MCF 10A (cell line): ENCODE data around the gene TSPAN15. TPM values are rescaled to one million over a fixed set of nuclear protein-coding genes. Genes with fewer than 3 reads are reported as not detected.

Experiments used
- BruUV-seq: library from RNA; stranded (reverse); fragments of 400-500 nt; replicated peaks from 2 replicates; lab custom pipeline; 2021; lab: Mats Ljungman, UMichigan
- CTCF ChIA-PET: fragments of 300-600 bp; sonication (Branson Sonifier 250); formaldehyde crosslinking; extraction: SDS; loops from one replicate; lab custom pipeline; 2021; ENCODE audit warnings: antibody characterized with exemption, inconsistent platforms; lab: Yijun Ruan, JAX
- POLR2A ChIA-PET: fragments of 300-600, 350-650 bp; sonication (Branson Sonifier 250); formaldehyde crosslinking; extraction: SDS; loops from one replicate; lab custom pipeline; 2020; ENCODE audit warnings: antibody characterized with exemption, inconsistent platforms; lab: Yijun Ruan, JAX
- DNase-seq: peaks from one replicate; pipeline ENCODE4 v3.0.0-alpha.2; 2018; ENCODE audit not compliant: unreplicated experiment
- H3K27ac Mint-ChIP-seq: one replicate; pipeline ENCODE4 v1.8.0; 2022; ENCODE audit warnings: mild to moderate bottlenecking, low read depth, mixed read lengths; ENCODE audit not compliant: unreplicated experiment
- H3K27me3 Mint-ChIP-seq: one replicate; pipeline ENCODE4 v1.8.0; 2022; ENCODE audit warnings: mixed read lengths; ENCODE audit not compliant: insufficient read depth, unreplicated experiment
- H3K36me3 Mint-ChIP-seq: one replicate; pipeline ENCODE4 v1.8.0; 2022; ENCODE audit warnings: mild to moderate bottlenecking, moderate library complexity, mixed read lengths; ENCODE audit not compliant: insufficient read depth, unreplicated experiment
- H3K4me1 Mint-ChIP-seq: one replicate; pipeline ENCODE4 v1.8.0; 2022; ENCODE audit warnings: mixed read lengths; ENCODE audit not compliant: insufficient read depth, unreplicated experiment
- H3K4me3 Mint-ChIP-seq: one replicate; pipeline ENCODE4 v1.8.0; 2022; ENCODE audit warnings: mild to moderate bottlenecking, moderate library complexity, mixed read lengths; ENCODE audit not compliant: unreplicated experiment
- H3K9me3 Mint-ChIP-seq: one replicate; pipeline ENCODE4 v1.8.0; 2022; ENCODE audit warnings: mixed read lengths; ENCODE audit not compliant: unreplicated experiment
- CTCF ChIP-seq: fragments of 200-600 bp; IDR thresholded peaks from one replicate; pipeline ENCODE4 v1.8.0; 2022; ENCODE audit warnings: antibody characterized with exemption, mild to moderate bottlenecking; ENCODE audit not compliant: unreplicated experiment
- intact Hi-C: fragments of 100-400 bp; cut with micrococcal nuclease; formaldehyde crosslinking; loops from 2 replicates; pipeline ENCODE4 v1.14.1; 2022
- total RNA-seq: library from RNA; stranded (reverse); gene quantifications from 2 replicates; pipeline ENCODE4 v1.2.3, GENCODE V29; 2022

Gene TSPAN15
- total RNA-seq, 1 experiment from 2014 or later: 0.54 TPM

GRCh38 chr10:69404786-69405185 lies 46.5 kb upstream of the TSPAN15 start:
- no peaks in the 10 kb centered on the region for H3K27me3 Mint-ChIP-seq
- POLR2A ChIA-PET: interaction anchor here (0.6 kb wide), 2 partner anchors 71 to 85 kb away, joined by 3 read pairs; no protein-coding TSS in a partner anchor
- H3K4me1 Mint-ChIP-seq: peaks cover 16% of the 10 kb centered on the region
- no TSS peak for BruUV-seq
- H3K36me3 Mint-ChIP-seq: peaks cover 38% of the 10 kb centered on the region
- H3K4me3 Mint-ChIP-seq: no peak overlapping the region
- no peak for TF ChIP-seq CTCF
- H3K27ac Mint-ChIP-seq: no peak overlapping the region
- CTCF ChIA-PET: interaction anchor here (0.6 to 2.3 kb wide), 5 partner anchors 12 to 165 kb away, joined by 3 to 11 read pairs (median 3); no protein-coding TSS in a partner anchor
- H3K9me3 Mint-ChIP-seq: no peaks in the 10 kb centered on the region
- no peak for DNase-seq
- intact Hi-C loops: no loop called here

- Mint-ChIP-seq H3K9me3 (no peaks in the 10 kb centered on the region), H3K27ac (no peak overlapping the region), H3K36me3 (peaks cover 36% of the 10 kb centered on the region), H3K4me1 (peaks cover 16% of the 10 kb centered on the region), H3K4me3 (no peak overlapping the region), H3K27me3 (no peaks in the 10 kb centered on the region)
- no peak for DNase-seq
- no peak for TF ChIP-seq CTCF
- intact Hi-C loops: no loop called here
- ChIA-PET CTCF (interaction anchor here (0.6 to 1.2 kb wide), 6 partner anchors 11 to 260 kb away, joined by 3 to 7 read pairs (median 3); no protein-coding TSS in a partner anchor), POLR2A (interaction anchor here (0.6 to 0.7 kb wide), 2 partner anchors 34 to 72 kb away, joined by 3 read pairs; no protein-coding TSS in a partner anchor)
- BruUV-seq: no TSS peak
These were observed 46.0 kb upstream of the TSPAN15 start for GRCh38 chr10:69405221-69405620.

GRCh38 chr10:69406302-69406811 lies 44.9 kb upstream of the TSPAN15 start:
- peaks cover 16% of the 10 kb centered on the region for H3K4me1 Mint-ChIP-seq
- no peak for DNase-seq
- TF ChIP-seq CTCF: no peak
- no TSS peak for BruUV-seq
- peaks cover 36% of the 10 kb centered on the region for H3K36me3 Mint-ChIP-seq
- intact Hi-C loops: no loop called here
- H3K9me3 Mint-ChIP-seq: no peaks in the 10 kb centered on the region
- CTCF ChIA-PET: interaction anchor here (0.6 to 1.7 kb wide), 10 partner anchors 7 to 274 kb away, joined by 3 to 10 read pairs (median 3); no protein-coding TSS in a partner anchor
- no peaks in the 10 kb centered on the region for H3K27me3 Mint-ChIP-seq
- no peak overlapping the region for H3K27ac Mint-ChIP-seq
- H3K4me3 Mint-ChIP-seq: no peak overlapping the region
- POLR2A ChIA-PET: interaction anchor here (0.9 to 1.3 kb wide), 2 partner anchors 81 to 178 kb away, joined by 3 to 5 read pairs; no protein-coding TSS in a partner anchor

- intact Hi-C loops: no loop called here
- no peaks in the 10 kb centered on the region for H3K27me3 Mint-ChIP-seq
These were observed 44.3 kb upstream of the TSPAN15 start for GRCh38 chr10:69406816-69407580.

More at GRCh38 chr10:69406816-69407580, 44.3 kb upstream of the TSPAN15 start:
- H3K27ac Mint-ChIP-seq: no peak overlapping the region
- TF ChIP-seq CTCF: no peak
- DNase-seq: no peak
- no peaks in the 10 kb centered on the region for H3K9me3 Mint-ChIP-seq
- BruUV-seq: no TSS peak
- peaks cover 16% of the 10 kb centered on the region for H3K4me1 Mint-ChIP-seq
- H3K4me3 Mint-ChIP-seq: no peak overlapping the region
- H3K36me3 Mint-ChIP-seq: peaks cover 30% of the 10 kb centered on the region
- ChIA-PET POLR2A (interaction anchor here (0.9 to 2.3 kb wide), 5 partner anchors 79 to 182 kb away, joined by 3 to 6 read pairs (median 5); no protein-coding TSS in a partner anchor), CTCF (interaction anchor here (0.6 to 1.7 kb wide), 21 partner anchors 8 to 322 kb away, joined by 3 to 10 read pairs (median 3); no protein-coding TSS in a partner anchor)
